Cerebellar cortex (tissue), 1 donor: ENCODE results near the gene EPHB3.
A peak's percentile ranks its signal among the peaks of the same experiment; 100 is the strongest.

Experiments
- DNase-seq: peaks from one replicate; pipeline ENCODE4 v3.0.0-alpha.2; 2015; ENCODE audit warnings: low spot score

Gene EPHB3

GRCh38 chr3:184579513-184579912, 17.9 kb downstream of the EPHB3 start:
- DNase-seq: no peak

- no peak for DNase-seq
Observed at GRCh38 chr3:184580376-184580775, 18.8 kb downstream of the EPHB3 start.

- DNase-seq: no peak
Observed at GRCh38 chr3:184581331-184581855, 19.8 kb downstream of the EPHB3 start.

- DNase-seq: no peak
Observed at GRCh38 chr3:184582646-184583577, 21.3 kb downstream of the EPHB3 start.

GRCh38 chr3:184583578-184584451, 22.2 kb downstream of the EPHB3 start:
- DNase-seq: no peak

- no peak for DNase-seq
Observed at GRCh38 chr3:184584464-184584891, 22.9 kb downstream of the EPHB3 start.

- no peak for DNase-seq
Observed at GRCh38 chr3:184585545-184585944, 24.0 kb downstream of the EPHB3 start.

GRCh38 chr3:184586851-184587250, 25.3 kb downstream of the EPHB3 start:
- DNase-seq: no peak

GRCh38 chr3:184588776-184589175, 27.2 kb downstream of the EPHB3 start:
- no peak for DNase-seq

- no peak for DNase-seq
Observed at GRCh38 chr3:184590795-184591194, 29.2 kb downstream of the EPHB3 start.

GRCh38 chr3:184591789-184592188, 30.2 kb downstream of the EPHB3 start:
- DNase-seq: peak; percentile 63

- peak; percentile 53 for DNase-seq
Observed at GRCh38 chr3:184592371-184593219, 31.0 kb downstream of the EPHB3 start.

GRCh38 chr3:184593220-184593927, 31.8 kb downstream of the EPHB3 start:
- DNase-seq: no peak

- no peak for DNase-seq
Observed at GRCh38 chr3:184593928-184594303, 32.3 kb downstream of the EPHB3 start.

- DNase-seq: no peak
Observed at GRCh38 chr3:184594371-184595001, 32.9 kb downstream of the EPHB3 start.

- DNase-seq: no peak
Observed at GRCh38 chr3:184595726-184596125, 34.1 kb downstream of the EPHB3 start.

- DNase-seq: no peak
Observed at GRCh38 chr3:184596233-184596632, 34.6 kb downstream of the EPHB3 start.

- DNase-seq: no peak
Observed at GRCh38 chr3:184596886-184597575, 35.4 kb downstream of the EPHB3 start.

GRCh38 chr3:184597829-184598573, 36.4 kb downstream of the EPHB3 start:
- no peak for DNase-seq
